ENCODE results near the gene ANLN.

- TF ChIP-seq POLR2A (IDR thresholded peaks at IDR 0.05) (no peak), CTCF (IDR thresholded peaks at IDR 0.05) (no peak)
These were observed 101.7 kb downstream of the ANLN start for GRCh38 chr7:36491317-36491716.

Data from lower leg skin (tissue), 3 donors.